Vagina (tissue), 2 donors: ENCODE data around the gene FAM98C. TPM values are rescaled to one million over a fixed set of nuclear protein-coding genes. Genes with fewer than 3 reads are reported as not detected.
A peak's percentile ranks its signal among the peaks of the same experiment; 100 is the strongest.

ENCODE experiments used
- DNase-seq, 2 donors: peaks; one replicate each; pipeline ENCODE4 v3.0.0-alpha.2; 2017; ENCODE audit errors: extremely low spot score in 2 of 2
- H3K27ac ChIP-seq: fragments of 200-600 bp; sonication (generic); one replicate; pipeline ENCODE4 v1.5.1; 2019
- H3K27me3 ChIP-seq: fragments of 200-600 bp; sonication (generic); one replicate; pipeline ENCODE4 v1.5.1; 2019
- H3K36me3 ChIP-seq, 2 donors: fragments of 200-600 bp; sonication (generic); one replicate each; pipeline ENCODE4 v1.5.1; 2017 to 2019
- H3K4me1 ChIP-seq: fragments of 200-600 bp; sonication (generic); one replicate; pipeline ENCODE4 v1.5.1; 2019
- H3K4me3 ChIP-seq, 2 donors: fragments of 200-600 bp; sonication (generic); 1 replicate in 1 of 2; 2 replicates in 1 of 2; pipeline ENCODE4 v1.5.1; 2016 to 2019
- H3K9me3 ChIP-seq: fragments of 200-600 bp; sonication (generic); one replicate; pipeline ENCODE4 v1.5.1; 2019
- CTCF ChIP-seq, 3 experiments: fragments of 450-650 bp in 2 of 3; fragments of 200-600 bp in 1 of 3; sonication (generic) in 1 of 3; IDR thresholded peaks; one replicate each; pipeline ENCODE4 v1.5.1; 2017 to 2019; ENCODE audit warnings: antibody characterized with exemption in 3 of 3, mild to moderate bottlenecking in 2 of 3, moderate library complexity in 2 of 3
- POLR2A ChIP-seq, 2 donors: fragments of 450-650 bp; IDR thresholded peaks; one replicate each; pipeline ENCODE4 v1.6.1; 2017; ENCODE audit warnings: antibody characterized with exemption in 2 of 2, mild to moderate bottlenecking in 2 of 2, moderate library complexity in 2 of 2
- POLR2AphosphoS5 ChIP-seq, 2 donors: sonication (generic); formaldehyde crosslinking; IDR thresholded peaks; one replicate each; pipeline ENCODE4 v1.9.0; 2017; ENCODE audit warnings: antibody characterized with exemption in 2 of 2, mild to moderate bottlenecking in 2 of 2, low read depth in 1 of 2; ENCODE audit not compliant: insufficient read depth in 1 of 2
- intact Hi-C: fragments of 100-400 bp; cut with DNase I; formaldehyde crosslinking; loops from one replicate; pipeline ENCODE4 v1.15.1; 2023
- total RNA-seq: library from RNA; depleted of rRNA; stranded (reverse); fragments of >200 nt; gene quantifications from one replicate; pipeline ENCODE4 v1.2.3, GENCODE V29; 2016

FAM98C gene
- total RNA-seq, 1 donor from 2014 or later: 32.7 TPM

DNA sequence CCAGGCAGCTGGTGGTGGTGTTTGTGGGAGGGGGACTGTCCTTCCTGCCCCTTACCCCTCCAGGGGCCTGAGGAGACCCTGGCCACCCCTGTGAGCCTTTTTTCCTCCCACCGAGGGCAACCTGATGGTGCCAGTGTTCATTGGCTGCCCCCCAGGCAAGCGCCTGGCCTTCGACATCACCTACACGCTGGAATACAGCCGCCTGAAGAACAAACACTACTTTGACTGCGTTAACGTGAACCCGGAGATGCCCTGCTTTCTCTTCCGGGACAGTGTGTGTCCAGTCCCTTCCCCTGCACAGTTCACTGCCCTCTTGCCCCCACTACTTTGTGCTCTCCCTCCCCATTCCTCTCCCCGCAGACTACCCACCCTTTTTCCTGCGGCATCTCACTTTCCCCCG is 35.9 kb upstream of the FAM98C start:
- DNase-seq: no peak
- intact Hi-C loops: no loop called here
- no peak overlapping the region for H3K4me3 ChIP-seq
- TF ChIP-seq POLR2A (IDR thresholded peaks at IDR 0.05): no peak
- TF ChIP-seq POLR2AphosphoS5 (IDR thresholded peaks at IDR 0.05; ENCODE audit: insufficient read depth in 1 of 2, low read depth in 1 of 2): no peak
- no peak for TF ChIP-seq CTCF (IDR thresholded peaks at IDR 0.05)
- peaks cover 11% of the 10 kb centered on the region for H3K4me1 ChIP-seq
- H3K36me3 ChIP-seq: no peaks in the 10 kb centered on the region
- H3K27ac ChIP-seq: no peak overlapping the region
- H3K9me3 ChIP-seq: no peaks in the 10 kb centered on the region
- H3K27me3 ChIP-seq: no peaks in the 10 kb centered on the region

DNA sequence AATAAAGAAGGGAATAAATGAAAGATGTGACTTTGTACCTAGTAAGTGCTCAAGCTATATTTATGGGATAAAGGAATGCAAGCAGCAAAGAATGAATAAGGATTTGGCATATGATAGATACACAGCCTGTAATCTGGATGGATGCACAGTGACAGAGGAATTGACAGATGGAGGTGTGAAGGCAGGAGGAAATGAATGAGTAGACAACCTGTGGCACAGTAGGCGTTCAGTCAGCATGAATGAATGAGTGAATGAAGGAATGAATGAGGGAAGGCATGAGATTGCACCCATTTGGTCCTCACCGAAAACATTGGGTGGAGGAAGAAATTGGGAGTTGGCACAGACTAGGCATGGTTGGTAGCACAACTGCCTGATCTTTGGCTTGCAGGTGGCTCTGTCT is 33.3 kb upstream of the FAM98C start:
- H3K4me3 ChIP-seq: no peak overlapping the region
- DNase-seq: no peak
- intact Hi-C loops: no loop called here
- TF ChIP-seq CTCF (IDR thresholded peaks at IDR 0.05) (no peak), POLR2AphosphoS5 (IDR thresholded peaks at IDR 0.05; ENCODE audit: insufficient read depth in 1 of 2, low read depth in 1 of 2) (no peak), POLR2A (IDR thresholded peaks at IDR 0.05) (no peak)
- H3K9me3 ChIP-seq: no peaks in the 10 kb centered on the region
- H3K4me1 ChIP-seq: no peaks in the 10 kb centered on the region
- no peaks in the 10 kb centered on the region for H3K36me3 ChIP-seq
- H3K27ac ChIP-seq: no peak overlapping the region
- H3K27me3 ChIP-seq: no peaks in the 10 kb centered on the region

GRCh38 chr19:38370299-38370698 is 32.6 kb upstream of the FAM98C start:
- Histone ChIP-seq H3K27ac (no peak overlapping the region), H3K9me3 (no peaks in the 10 kb centered on the region), H3K27me3 (no peaks in the 10 kb centered on the region), H3K36me3 (no peaks in the 10 kb centered on the region), H3K4me3 (no peak overlapping the region), H3K4me1 (peaks cover 2% of the 10 kb centered on the region)
- intact Hi-C loops: no loop called here
- TF ChIP-seq POLR2AphosphoS5 (IDR thresholded peaks at IDR 0.05; ENCODE audit: insufficient read depth in 1 of 2, low read depth in 1 of 2) (no peak), POLR2A (IDR thresholded peaks at IDR 0.05) (no peak), CTCF (IDR thresholded peaks at IDR 0.05) (no peak)
- DNase-seq: no peak

DNA sequence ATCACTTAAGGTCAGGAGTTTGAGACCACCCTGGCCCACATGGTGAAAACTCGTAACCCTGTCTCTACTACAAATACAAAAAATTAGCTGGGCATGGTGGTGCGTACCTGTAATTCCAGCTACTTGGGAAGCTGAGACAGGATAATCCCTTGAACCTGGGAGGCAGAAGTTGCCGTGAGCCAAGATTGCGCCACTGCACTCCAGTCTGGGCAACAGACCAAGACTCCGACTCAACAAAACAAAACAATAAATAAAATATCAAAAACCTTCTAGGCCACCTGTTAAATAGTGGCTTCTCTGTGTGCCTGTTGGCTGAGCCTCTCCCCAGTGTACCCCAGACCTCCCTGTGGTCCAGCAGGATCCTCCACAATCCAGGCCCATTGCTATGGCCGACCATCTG is 31.8 kb upstream of the FAM98C start:
- peaks cover 10% of the 10 kb centered on the region for H3K4me1 ChIP-seq
- H3K9me3 ChIP-seq: no peaks in the 10 kb centered on the region
- no peak for DNase-seq
- intact Hi-C loops: no loop called here
- TF ChIP-seq CTCF (IDR thresholded peaks at IDR 0.05): no peak
- TF ChIP-seq POLR2AphosphoS5 (IDR thresholded peaks at IDR 0.05; ENCODE audit: insufficient read depth in 1 of 2, low read depth in 1 of 2): no peak
- no peak for TF ChIP-seq POLR2A (IDR thresholded peaks at IDR 0.05)
- no peak overlapping the region for H3K27ac ChIP-seq
- H3K27me3 ChIP-seq: no peaks in the 10 kb centered on the region
- no peak overlapping the region for H3K4me3 ChIP-seq
- no peaks in the 10 kb centered on the region for H3K36me3 ChIP-seq

DNA sequence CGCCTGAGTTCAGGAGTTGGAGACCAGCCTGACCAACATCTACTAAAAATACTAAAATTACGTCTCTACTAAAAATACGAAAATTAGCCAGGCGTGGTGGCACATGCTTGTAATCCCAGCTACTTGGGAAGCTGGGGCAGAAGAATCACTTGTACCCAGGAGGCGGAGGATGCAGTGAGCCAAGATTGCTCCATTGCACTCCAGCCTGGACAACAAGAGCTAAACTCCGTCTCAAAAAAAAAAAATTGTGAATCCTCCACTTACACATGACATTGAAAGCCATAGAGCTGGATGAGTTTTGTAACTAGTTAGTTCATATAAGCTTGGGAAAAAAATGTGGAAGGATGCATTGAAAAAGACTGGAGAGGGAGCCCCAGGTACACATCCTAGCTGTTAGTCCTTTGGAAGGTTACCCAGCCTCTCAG is 29.0 kb upstream of the FAM98C start:
- H3K36me3 ChIP-seq: peaks cover 0 to 11% of the 10 kb centered on the region in 2 donors
- peak overlapping the region; percentile 88 for H3K27ac ChIP-seq
- intact Hi-C loops: no loop called here
- no peaks in the 10 kb centered on the region for H3K9me3 ChIP-seq
- H3K4me1 ChIP-seq: peaks cover 29% of the 10 kb centered on the region
- DNase-seq: no peak
- H3K4me3 ChIP-seq: peak overlapping the region; percentile 92 to 97
- TF ChIP-seq CTCF (IDR thresholded peaks at IDR 0.05) (no peak), POLR2AphosphoS5 (IDR thresholded peaks at IDR 0.05; ENCODE audit: insufficient read depth in 1 of 2, low read depth in 1 of 2) (no peak), POLR2A (IDR thresholded peaks at IDR 0.05) (no peak)
- no peaks in the 10 kb centered on the region for H3K27me3 ChIP-seq
